Measurements from ENCODE around the gene EGF. TPM values are rescaled to one million over a fixed set of nuclear protein-coding genes. Genes with fewer than 3 reads are reported as not detected.

The EGF gene
- 6.2 and 6.6 TPM in 2 replicates for total RNA-seq (ENCODE audit: low replicate concordance)

DNA sequence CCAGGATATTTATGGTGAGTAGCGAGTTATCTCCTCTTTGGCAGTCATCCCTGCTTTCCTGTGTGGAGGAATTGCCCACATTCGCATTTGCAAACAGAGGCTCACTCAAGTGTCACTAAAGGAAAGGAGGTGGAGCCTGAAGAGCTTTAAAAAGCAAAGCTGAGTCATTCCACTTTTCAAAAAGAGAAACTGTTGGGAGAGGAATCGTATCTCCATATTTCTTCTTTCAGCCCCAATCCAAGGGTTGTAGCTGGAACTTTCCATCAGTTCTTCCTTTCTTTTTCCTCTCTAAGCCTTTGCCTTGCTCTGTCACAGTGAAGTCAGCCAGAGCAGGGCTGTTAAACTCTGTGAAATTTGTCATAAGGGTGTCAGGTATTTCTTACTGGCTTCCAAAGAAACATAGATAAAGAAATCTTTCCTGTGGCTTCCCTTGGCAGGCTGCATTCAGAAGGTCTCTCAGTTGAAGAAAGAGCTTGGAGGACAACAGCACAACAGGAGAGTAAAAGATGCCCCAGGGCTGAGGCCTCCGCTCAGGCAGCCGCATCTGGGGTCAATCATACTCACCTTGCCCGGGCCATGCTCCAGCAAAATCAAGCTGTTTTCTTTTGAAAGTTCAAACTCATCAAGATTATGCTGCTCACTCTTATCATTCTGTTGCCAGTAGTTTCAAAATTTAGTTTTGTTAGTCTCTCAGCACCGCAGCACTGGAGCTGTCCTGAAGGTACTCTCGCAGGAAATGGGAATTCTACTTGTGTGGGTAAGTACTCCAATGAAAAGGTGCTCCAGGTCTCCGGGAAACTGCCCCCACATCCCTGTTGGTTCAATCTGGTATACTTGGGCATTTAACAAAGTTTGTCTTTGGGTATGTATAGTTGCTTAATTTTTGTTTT is at the start of gene EGF:
TSS of gene EGF (plus strand) at position 178 of the 890 bp plus-strand sequence. CDS start at position 631, 453 bp downstream.
- no peaks in the 10 kb centered on the region for H3K27me3 Mint-ChIP-seq (ENCODE audit: insufficient read depth, low read depth)
- Histone ChIP-seq H3K36me3 (no peaks in the 10 kb centered on the region), H3F3A (ENCODE audit: low read depth) (peaks cover 12% of the 10 kb centered on the region), H3K4me3 (peak within 1 kb of the TSS; percentile 7), H3K9me3 (ENCODE audit: low read depth) (no peaks in the 10 kb centered on the region), H3K27me3 (no peaks in the 10 kb centered on the region), H2AFZ (replicated peaks) (peak within 1 kb of the TSS; percentile 92), H3K4me1 (peaks cover 36% of the 10 kb centered on the region), H3K4me2 (peak within 1 kb of the TSS; percentile 36), H3K9ac (no peak within 1 kb of the TSS), H3K27ac (peak within 1 kb of the TSS; percentile 51), H3K79me2 (ENCODE audit: low read depth) (no peaks in the 10 kb centered on the region), H4K20me1 (ENCODE audit: low read depth) (no peaks in the 10 kb centered on the region)
- TF ChIP-seq EZH2phosphoT487 (IDR thresholded peaks at IDR 0.05), result no peak
- TF ChIP-seq, protein P1, sequence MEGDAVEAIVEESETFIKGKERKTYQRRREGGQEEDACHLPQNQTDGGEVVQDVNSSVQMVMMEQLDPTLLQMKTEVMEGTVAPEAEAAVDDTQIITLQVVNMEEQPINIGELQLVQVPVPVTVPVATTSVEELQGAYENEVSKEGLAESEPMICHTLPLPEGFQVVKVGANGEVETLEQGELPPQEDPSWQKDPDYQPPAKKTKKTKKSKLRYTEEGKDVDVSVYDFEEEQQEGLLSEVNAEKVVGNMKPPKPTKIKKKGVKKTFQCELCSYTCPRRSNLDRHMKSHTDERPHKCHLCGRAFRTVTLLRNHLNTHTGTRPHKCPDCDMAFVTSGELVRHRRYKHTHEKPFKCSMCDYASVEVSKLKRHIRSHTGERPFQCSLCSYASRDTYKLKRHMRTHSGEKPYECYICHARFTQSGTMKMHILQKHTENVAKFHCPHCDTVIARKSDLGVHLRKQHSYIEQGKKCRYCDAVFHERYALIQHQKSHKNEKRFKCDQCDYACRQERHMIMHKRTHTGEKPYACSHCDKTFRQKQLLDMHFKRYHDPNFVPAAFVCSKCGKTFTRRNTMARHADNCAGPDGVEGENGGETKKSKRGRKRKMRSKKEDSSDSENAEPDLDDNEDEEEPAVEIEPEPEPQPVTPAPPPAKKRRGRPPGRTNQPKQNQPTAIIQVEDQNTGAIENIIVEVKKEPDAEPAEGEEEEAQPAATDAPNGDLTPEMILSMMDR (IDR thresholded peaks at IDR 0.05), result no peak
- TF ChIP-seq EZH2 (IDR thresholded peaks at IDR 0.05), result no peak
- peak within 1 kb of the TSS; percentile 75 for H3K4me3 Mint-ChIP-seq
- peak; percentile 38 for DNase-seq (ENCODE audit: low spot score)
- H3K9me3 Mint-ChIP-seq, result no peaks in the 10 kb centered on the region
- peak within 1 kb of the TSS; percentile 77 for H3K27ac Mint-ChIP-seq
- peaks cover 48% of the 10 kb centered on the region for H3K4me1 Mint-ChIP-seq
- H3K36me3 Mint-ChIP-seq, result no peaks in the 10 kb centered on the region

DNA sequence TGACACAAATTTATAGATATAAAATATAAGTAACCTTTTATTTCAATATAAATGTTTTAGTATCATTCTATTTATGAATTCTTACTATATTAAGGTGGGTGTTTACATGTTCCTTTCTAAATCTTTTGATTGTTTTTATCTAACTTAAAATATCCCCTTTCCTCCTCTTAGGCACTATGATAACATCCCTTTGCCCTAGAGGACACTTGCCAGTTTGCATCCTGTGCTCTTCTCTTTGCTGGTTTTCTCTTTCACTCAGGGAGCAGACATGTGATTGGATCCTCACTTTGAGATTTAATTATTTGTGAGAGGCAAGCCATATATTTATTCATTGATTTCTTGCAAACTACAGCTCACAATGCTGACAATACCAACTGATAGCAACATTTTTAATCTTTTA is 48.5 kb upstream of the EGF start:
- no peaks in the 10 kb centered on the region for H3K36me3 ChIP-seq
- no peak for TF ChIP-seq EZH2phosphoT487 (IDR thresholded peaks at IDR 0.05)
- TF ChIP-seq, protein P1 (IDR thresholded peaks at IDR 0.05), result peak; percentile 17
- TF ChIP-seq EZH2 (IDR thresholded peaks at IDR 0.05), result no peak
- no peak overlapping the region for H3K4me3 ChIP-seq

DNA sequence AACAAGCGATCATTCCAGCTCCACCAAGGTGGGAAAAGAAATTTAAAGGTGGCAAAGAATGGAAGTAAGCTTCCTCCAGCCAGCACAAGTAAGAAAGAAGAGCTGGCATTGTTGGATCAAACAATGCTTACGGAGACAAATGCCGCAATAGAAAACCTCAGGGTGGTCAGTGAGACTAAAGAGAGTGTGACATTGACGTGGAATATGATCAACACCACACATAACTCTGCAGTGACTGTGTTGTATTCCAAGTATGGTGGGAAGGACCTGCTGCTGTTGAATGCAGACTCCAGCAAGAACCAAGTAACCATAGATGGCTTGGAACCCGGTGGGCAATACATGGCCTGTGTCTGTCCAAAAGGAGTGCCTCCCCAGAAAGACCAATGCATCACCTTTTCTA is 42.6 kb upstream of the EGF start:
- Mint-ChIP-seq H3K4me1 (no peaks in the 10 kb centered on the region), H3K36me3 (no peaks in the 10 kb centered on the region), H3K27ac (no peak overlapping the region), H3K9me3 (peaks cover 1% of the 10 kb centered on the region), H3K27me3 (ENCODE audit: insufficient read depth, low read depth) (peaks cover 3% of the 10 kb centered on the region), H3K4me3 (no peak overlapping the region)
- Histone ChIP-seq H3K9me3 (ENCODE audit: low read depth) (no peaks in the 10 kb centered on the region), H3K4me3 (no peak overlapping the region), H3K27ac (no peak overlapping the region), H3K4me1 (no peaks in the 10 kb centered on the region), H3K79me2 (ENCODE audit: low read depth) (no peaks in the 10 kb centered on the region), H3K4me2 (no peak overlapping the region), H2AFZ (replicated peaks) (no peak overlapping the region), H4K20me1 (ENCODE audit: low read depth) (no peaks in the 10 kb centered on the region), H3K36me3 (no peaks in the 10 kb centered on the region), H3F3A (ENCODE audit: low read depth) (no peaks in the 10 kb centered on the region), H3K27me3 (no peaks in the 10 kb centered on the region), H3K9ac (no peak overlapping the region)
- TF ChIP-seq EZH2phosphoT487 (IDR thresholded peaks at IDR 0.05) (no peak), EZH2 (IDR thresholded peaks at IDR 0.05) (no peak)
- TF ChIP-seq, protein P1 (IDR thresholded peaks at IDR 0.05), result no peak
- DNase-seq (ENCODE audit: low spot score), result no peak

More for the DNA sequence above, 48.5 kb upstream of the EGF start:
- Mint-ChIP-seq H3K9me3 (peaks cover 7% of the 10 kb centered on the region), H3K27ac (no peak overlapping the region), H3K4me1 (no peaks in the 10 kb centered on the region), H3K4me3 (no peak overlapping the region), H3K27me3 (ENCODE audit: insufficient read depth, low read depth) (no peaks in the 10 kb centered on the region), H3K36me3 (no peaks in the 10 kb centered on the region)
- Histone ChIP-seq H3F3A (ENCODE audit: low read depth) (no peaks in the 10 kb centered on the region), H3K27me3 (no peaks in the 10 kb centered on the region), H2AFZ (replicated peaks) (no peak overlapping the region), H3K79me2 (ENCODE audit: low read depth) (no peaks in the 10 kb centered on the region), H3K9me3 (ENCODE audit: low read depth) (no peaks in the 10 kb centered on the region), H3K9ac (no peak overlapping the region), H3K27ac (no peak overlapping the region), H4K20me1 (ENCODE audit: low read depth) (no peaks in the 10 kb centered on the region), H3K4me2 (no peak overlapping the region), H3K4me1 (no peaks in the 10 kb centered on the region)
- no peak for DNase-seq (ENCODE audit: low spot score)

All from neural progenitor cell (in vitro differentiated cells).